ENCODE data around the gene PTGFRN. TPM values are rescaled to one million over a fixed set of nuclear protein-coding genes. Genes with fewer than 3 reads are reported as not detected.

PTGFRN gene
- total RNA-seq, 2 donors from 2014 or later = 41.6 to 43.2 TPM

DNA sequence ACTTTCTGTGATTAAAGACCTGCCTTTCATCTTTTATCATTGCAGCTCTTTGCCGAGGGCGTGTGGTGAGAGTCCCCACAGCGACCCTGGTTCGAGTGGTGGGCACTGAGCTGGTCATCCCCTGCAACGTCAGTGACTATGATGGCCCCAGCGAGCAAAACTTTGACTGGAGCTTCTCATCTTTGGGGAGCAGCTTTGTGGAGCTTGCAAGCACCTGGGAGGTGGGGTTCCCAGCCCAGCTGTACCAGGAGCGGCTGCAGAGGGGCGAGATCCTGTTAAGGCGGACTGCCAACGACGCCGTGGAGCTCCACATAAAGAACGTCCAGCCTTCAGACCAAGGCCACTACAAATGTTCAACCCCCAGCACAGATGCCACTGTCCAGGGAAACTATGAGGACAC is 32.0 kb downstream of the PTGFRN start:
- Histone ChIP-seq H3K9me3 (ENCODE audit: control insufficient read depth, low read length) (no peaks in the 10 kb centered on the region), H3K4me3 (ENCODE audit: low read length) (no peak overlapping the region), H3K27ac (ENCODE audit: low read depth, low read length) (no peak overlapping the region), H3K36me3 (ENCODE audit: control insufficient read depth, insufficient read depth, low read length) (peaks cover 25% of the 10 kb centered on the region), H3K27me3 (ENCODE audit: control insufficient read depth, insufficient read depth, low read length, poor library complexity, severe bottlenecking) (no peaks in the 10 kb centered on the region), H3K4me1 (ENCODE audit: control insufficient read depth, insufficient read depth, low read length) (no peaks in the 10 kb centered on the region), H3K9ac (ENCODE audit: extremely low read depth, low read length, poor library complexity, severe bottlenecking) (no peak overlapping the region)
- Mint-ChIP-seq H3K36me3 (ENCODE audit: low read depth) (peaks cover 30% of the 10 kb centered on the region), H3K4me3 (no peak overlapping the region), H3K27ac (no peak overlapping the region), H3K9me3 (no peaks in the 10 kb centered on the region), H3K27me3 (ENCODE audit: insufficient read depth) (no peaks in the 10 kb centered on the region), H3K4me1 (peaks cover 10% of the 10 kb centered on the region)
- DNase-seq = no peak
- 94 to 96% methylated on average over 10 to 13 of the region's 13 CpGs for WGBS, 2 experiments (ENCODE audit: insufficient coverage in 1 of 2, insufficient read length in 1 of 2)
- TF ChIP-seq, protein P1, sequence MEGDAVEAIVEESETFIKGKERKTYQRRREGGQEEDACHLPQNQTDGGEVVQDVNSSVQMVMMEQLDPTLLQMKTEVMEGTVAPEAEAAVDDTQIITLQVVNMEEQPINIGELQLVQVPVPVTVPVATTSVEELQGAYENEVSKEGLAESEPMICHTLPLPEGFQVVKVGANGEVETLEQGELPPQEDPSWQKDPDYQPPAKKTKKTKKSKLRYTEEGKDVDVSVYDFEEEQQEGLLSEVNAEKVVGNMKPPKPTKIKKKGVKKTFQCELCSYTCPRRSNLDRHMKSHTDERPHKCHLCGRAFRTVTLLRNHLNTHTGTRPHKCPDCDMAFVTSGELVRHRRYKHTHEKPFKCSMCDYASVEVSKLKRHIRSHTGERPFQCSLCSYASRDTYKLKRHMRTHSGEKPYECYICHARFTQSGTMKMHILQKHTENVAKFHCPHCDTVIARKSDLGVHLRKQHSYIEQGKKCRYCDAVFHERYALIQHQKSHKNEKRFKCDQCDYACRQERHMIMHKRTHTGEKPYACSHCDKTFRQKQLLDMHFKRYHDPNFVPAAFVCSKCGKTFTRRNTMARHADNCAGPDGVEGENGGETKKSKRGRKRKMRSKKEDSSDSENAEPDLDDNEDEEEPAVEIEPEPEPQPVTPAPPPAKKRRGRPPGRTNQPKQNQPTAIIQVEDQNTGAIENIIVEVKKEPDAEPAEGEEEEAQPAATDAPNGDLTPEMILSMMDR (conservative IDR thresholded peaks at IDR 0.05) = no peak

DNA sequence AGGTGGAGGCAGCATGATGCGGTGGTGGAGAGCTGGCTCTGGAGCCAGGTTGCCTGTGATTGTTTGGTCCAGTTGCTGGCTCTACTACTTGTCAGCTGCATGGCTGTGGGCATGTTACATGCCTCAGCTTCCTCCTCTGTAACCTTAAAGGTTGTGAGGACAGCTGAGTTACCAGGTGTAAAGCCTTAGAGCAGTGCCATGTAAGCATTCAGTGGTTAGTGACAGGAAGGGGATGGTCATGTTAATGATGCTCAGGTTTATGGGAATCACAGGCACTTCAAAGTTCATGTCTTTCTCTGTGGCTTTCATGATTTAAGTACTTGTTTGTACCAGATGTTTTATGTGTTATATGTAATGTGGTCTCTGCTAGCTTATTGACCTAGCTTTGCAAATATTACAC is 32.6 kb downstream of the PTGFRN start:
- peaks cover 29% of the 10 kb centered on the region for H3K36me3 ChIP-seq (ENCODE audit: control insufficient read depth, insufficient read depth, low read length)
- H3K27me3 ChIP-seq (ENCODE audit: control insufficient read depth, insufficient read depth, low read length, poor library complexity, severe bottlenecking) = no peaks in the 10 kb centered on the region
- no peak overlapping the region for H3K4me3 ChIP-seq (ENCODE audit: low read length)
- no peak overlapping the region for H3K27ac ChIP-seq (ENCODE audit: low read depth, low read length)
- DNase-seq = no peak
- peaks cover 10% of the 10 kb centered on the region for H3K4me1 Mint-ChIP-seq
- H3K4me3 Mint-ChIP-seq = no peak overlapping the region
- H3K4me1 ChIP-seq (ENCODE audit: control insufficient read depth, insufficient read depth, low read length) = no peaks in the 10 kb centered on the region
- no peak overlapping the region for H3K27ac Mint-ChIP-seq
- H3K36me3 Mint-ChIP-seq (ENCODE audit: low read depth) = peaks cover 27% of the 10 kb centered on the region
- H3K9me3 ChIP-seq (ENCODE audit: control insufficient read depth, low read length) = no peaks in the 10 kb centered on the region
- TF ChIP-seq, protein P1 (conservative IDR thresholded peaks at IDR 0.05) = no peak
- H3K9ac ChIP-seq (ENCODE audit: extremely low read depth, low read length, poor library complexity, severe bottlenecking) = no peak overlapping the region
- 97% methylated on average over 1 of the region's 1 CpG; no CpG with 5 or more reads in 1 of the 2 experiments for WGBS, 2 experiments (ENCODE audit: insufficient coverage in 1 of 2, insufficient read length in 1 of 2)
- H3K27me3 Mint-ChIP-seq (ENCODE audit: insufficient read depth) = no peaks in the 10 kb centered on the region
- no peaks in the 10 kb centered on the region for H3K9me3 Mint-ChIP-seq

DNA sequence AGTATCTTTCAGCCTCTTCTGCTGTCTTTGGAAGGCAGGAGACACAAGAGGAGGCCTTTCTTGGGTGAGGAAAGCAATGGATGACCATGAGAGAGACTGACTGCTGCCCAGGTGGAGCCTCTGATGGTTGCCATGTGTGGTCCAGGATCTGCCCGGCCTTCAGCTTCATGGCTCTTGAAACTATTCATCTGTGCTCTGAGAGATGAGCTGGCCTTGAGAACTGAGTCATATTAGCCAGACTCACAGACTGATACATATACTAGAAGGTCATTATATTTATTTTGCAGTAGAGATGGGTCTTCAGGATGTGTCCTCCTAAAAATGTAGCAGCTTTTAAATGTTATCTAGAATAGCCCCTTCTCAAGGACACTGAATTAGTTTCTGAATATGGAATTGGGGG is 33.7 kb downstream of the PTGFRN start:
- TF ChIP-seq, protein P1 (conservative IDR thresholded peaks at IDR 0.05) = no peak
- no peak overlapping the region for H3K4me3 ChIP-seq (ENCODE audit: low read length)
- H3K36me3 ChIP-seq (ENCODE audit: control insufficient read depth, insufficient read depth, low read length) = peaks cover 40% of the 10 kb centered on the region
- DNase-seq = no peak
- H3K9me3 Mint-ChIP-seq = no peaks in the 10 kb centered on the region
- H3K9ac ChIP-seq (ENCODE audit: extremely low read depth, low read length, poor library complexity, severe bottlenecking) = no peak overlapping the region
- no peak overlapping the region for H3K27ac Mint-ChIP-seq
- peaks cover 10% of the 10 kb centered on the region for H3K4me1 Mint-ChIP-seq
- H3K9me3 ChIP-seq (ENCODE audit: control insufficient read depth, low read length) = no peaks in the 10 kb centered on the region
- no peaks in the 10 kb centered on the region for H3K4me1 ChIP-seq (ENCODE audit: control insufficient read depth, insufficient read depth, low read length)
- no peak overlapping the region for H3K27ac ChIP-seq (ENCODE audit: low read depth, low read length)
- no peaks in the 10 kb centered on the region for H3K27me3 ChIP-seq (ENCODE audit: control insufficient read depth, insufficient read depth, low read length, poor library complexity, severe bottlenecking)
- peaks cover 27% of the 10 kb centered on the region for H3K36me3 Mint-ChIP-seq (ENCODE audit: low read depth)
- H3K27me3 Mint-ChIP-seq (ENCODE audit: insufficient read depth) = no peaks in the 10 kb centered on the region
- no peak overlapping the region for H3K4me3 Mint-ChIP-seq
- 91 to 100% methylated on average over 1 of the region's 1 CpG for WGBS, 2 experiments (ENCODE audit: insufficient coverage in 1 of 2, insufficient read length in 1 of 2)
